ENCODE data around the gene RPL18.

The RPL18 gene

DNA sequence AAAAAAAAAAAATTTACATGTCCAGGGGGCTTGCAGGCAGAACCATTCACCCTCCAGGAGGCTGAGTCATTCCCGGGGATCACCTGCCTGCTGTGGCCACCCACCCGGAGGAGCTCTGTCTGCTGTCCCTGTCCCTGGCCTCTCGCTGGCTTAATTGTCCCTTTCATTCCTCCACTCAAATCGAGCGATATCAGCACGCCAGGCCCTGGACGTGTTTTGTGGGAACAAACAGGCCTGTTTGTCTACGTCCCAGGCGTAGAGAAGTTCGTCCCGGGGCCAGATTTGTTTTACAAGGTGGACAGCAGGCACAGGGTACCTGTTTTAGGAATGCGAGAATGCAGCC lies 45.8 kb downstream of the RPL18 start:
- no peak for FAIRE-seq

DNA sequence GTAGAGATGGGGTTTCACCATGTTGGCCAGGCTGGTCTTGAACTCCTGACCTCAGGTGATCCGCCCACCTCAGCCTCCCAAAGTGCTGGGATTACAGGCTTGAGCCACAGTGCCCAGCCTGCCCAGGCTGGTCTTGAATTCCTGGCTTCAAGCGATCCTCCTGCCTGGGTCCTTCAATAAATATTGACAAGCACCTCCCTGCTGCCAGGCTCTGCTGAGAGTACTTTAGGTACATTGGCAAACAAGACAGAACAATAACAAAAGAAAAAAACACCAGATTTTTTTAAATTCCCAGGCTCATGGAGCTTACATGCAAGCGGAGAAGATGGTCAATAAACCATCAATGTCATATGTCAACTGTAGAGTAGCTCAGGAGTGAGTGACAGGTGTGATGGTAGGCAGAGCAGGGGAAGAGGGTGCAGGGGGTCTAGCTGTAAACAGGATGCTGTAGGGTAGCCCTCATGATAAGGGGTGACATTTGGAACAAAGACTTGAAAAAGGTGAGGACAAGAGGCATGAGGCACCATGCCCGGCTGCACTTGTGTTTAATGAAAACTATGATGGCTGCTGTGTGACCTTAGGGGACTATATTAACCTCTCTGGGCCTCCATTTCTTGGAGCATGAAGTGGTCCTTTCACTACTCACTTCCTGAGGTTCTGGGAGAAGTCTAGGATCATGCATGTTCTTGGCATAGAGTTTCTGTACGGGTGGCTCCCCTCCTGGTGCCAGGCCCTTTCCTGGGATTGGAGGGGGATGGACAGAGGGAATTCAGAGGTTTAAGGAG lies 47.4 kb downstream of the RPL18 start:
- FAIRE-seq = no peak

DNA sequence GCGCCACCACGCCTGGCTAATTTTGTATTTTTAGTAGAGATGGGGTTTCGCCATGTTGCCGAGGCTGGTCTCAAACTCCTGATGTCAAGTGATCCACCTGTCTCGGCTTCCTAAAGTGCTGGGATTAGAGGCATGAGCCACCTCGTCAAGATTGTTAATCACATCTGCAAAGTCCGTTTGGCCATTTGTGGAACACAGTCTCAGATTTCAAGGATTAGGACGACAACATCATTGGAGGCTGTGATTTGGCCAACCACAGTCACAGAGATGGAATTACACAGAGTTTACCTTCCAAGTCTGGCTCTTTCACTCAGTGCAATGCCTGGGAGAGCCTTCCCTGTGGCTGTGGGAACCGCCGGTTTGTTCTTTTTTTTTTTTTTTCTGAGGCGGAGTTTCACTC lies 49.2 kb downstream of the RPL18 start:
- no peak for FAIRE-seq

DNA sequence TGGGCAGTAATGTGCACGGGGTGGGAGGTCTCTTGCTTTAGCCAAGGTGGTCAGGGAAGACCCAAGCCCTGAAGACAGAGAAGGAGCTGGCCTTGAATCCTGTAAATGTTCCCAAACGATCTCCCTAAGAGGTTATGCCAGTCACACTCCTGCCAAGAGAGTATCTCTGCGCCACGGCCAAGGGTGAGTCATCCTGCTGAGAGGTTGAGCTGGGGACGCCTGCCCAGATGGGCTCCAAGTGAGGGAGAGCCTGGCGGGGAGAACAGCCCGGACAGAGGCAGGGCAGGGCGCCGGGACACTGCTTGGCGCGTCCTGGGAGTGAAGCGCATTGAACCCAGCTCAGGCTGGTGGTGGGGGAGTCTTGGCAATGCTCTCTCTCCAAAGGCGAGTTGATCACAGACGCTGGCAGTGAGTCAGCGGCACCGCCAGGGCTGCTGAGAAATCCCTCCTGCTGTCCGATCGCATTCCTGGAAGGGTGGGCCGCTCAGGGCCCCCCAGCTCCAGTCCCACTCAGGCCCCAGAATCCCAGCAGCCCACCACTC lies 50.6 kb downstream of the RPL18 start:
- no peak for FAIRE-seq

Measured in A204.1 (cell line).